OCI-LY1 (cell line): Measurements from ENCODE around the gene ABCB8.
A peak's percentile ranks its signal among the peaks of the same experiment; 100 is the strongest.

ENCODE experiments used
- H2AFZ ChIP-seq: fragments of 200-600 bp; sonication (generic), shearing (Covaris generic); 2 replicates; pipeline ENCODE4 v1.6.0; 2014; ENCODE audit warnings: antibody characterized with exemption, mild to moderate bottlenecking, low read length
- H3F3A ChIP-seq: fragments of 200-600 bp; sonication (generic), shearing (Covaris generic); 2 replicates; pipeline ENCODE4 v1.6.0; 2014; ENCODE audit warnings: mild to moderate bottlenecking, antibody characterized with exemption, low read length, moderate library complexity; ENCODE audit not compliant: insufficient read depth
- H3K27ac ChIP-seq: fragments of 200-600 bp; sonication (generic); 2 replicates; pipeline ENCODE4 v1.5.1; 2014; ENCODE audit warnings: low read length, mixed run types, mild to moderate bottlenecking, low read depth; ENCODE audit not compliant: poor library complexity, severe bottlenecking
- H3K27me3 ChIP-seq: fragments of 200-600 bp; sonication (generic); 2 replicates; pipeline ENCODE4 v1.6.0; 2014; ENCODE audit warnings: antibody characterized with exemption, mild to moderate bottlenecking, low read length, moderate library complexity; ENCODE audit not compliant: insufficient read depth
- H3K36me3 ChIP-seq: fragments of 200-600 bp; sonication (generic); 2 replicates; pipeline ENCODE4 v1.6.1; 2014; ENCODE audit warnings: mild to moderate bottlenecking, antibody characterized with exemption, low read length, moderate library complexity, mixed read lengths; ENCODE audit not compliant: insufficient read depth
- H3K4me1 ChIP-seq: fragments of 200-600 bp; sonication (generic); 2 replicates; pipeline ENCODE4 v1.5.1; 2014; ENCODE audit warnings: mild to moderate bottlenecking, low read length, moderate library complexity; ENCODE audit not compliant: insufficient read depth, severe bottlenecking
- H3K4me2 ChIP-seq: fragments of 200-600 bp; sonication (generic), shearing (Covaris generic); 2 replicates; pipeline ENCODE4 v1.6.1; 2014; ENCODE audit warnings: low read length
- H3K4me3 ChIP-seq: fragments of 200-600 bp; sonication (generic); 2 replicates; pipeline ENCODE4 v1.5.1; 2014; ENCODE audit warnings: low read length, low read depth, mild to moderate bottlenecking, mixed read lengths; ENCODE audit not compliant: poor library complexity, severe bottlenecking
- H3K79me2 ChIP-seq: fragments of 200-600 bp; shearing (Covaris generic); 2 replicates; pipeline ENCODE4 v1.6.1; 2016; ENCODE audit warnings: mixed run types, low read length, mixed read lengths; ENCODE audit not compliant: insufficient read depth
- H3K9ac ChIP-seq: fragments of 200-600 bp; sonication (generic), shearing (Covaris generic); 2 replicates; pipeline ENCODE4 v1.6.1; 2014; ENCODE audit warnings: mild to moderate bottlenecking, low read length, mixed read lengths
- H3K9me2 ChIP-seq: fragments of 200-600 bp; sonication (generic), shearing (Covaris generic); 2 replicates; pipeline ENCODE4 v1.6.1; 2014; ENCODE audit warnings: low read depth, mild to moderate bottlenecking, low read length, mixed read lengths
- H3K9me3 ChIP-seq: fragments of 200-600 bp; shearing (Covaris generic); 2 replicates; pipeline ENCODE4 v1.6.1; 2014; ENCODE audit warnings: low read length, mixed read lengths
- H4K20me1 ChIP-seq: fragments of 200-600 bp; sonication (generic), shearing (Covaris generic); 2 replicates; pipeline ENCODE4 v1.6.0; 2016; ENCODE audit warnings: mild to moderate bottlenecking, low read length; ENCODE audit not compliant: insufficient read depth
- CTCF ChIP-seq: fragments of 200-600 bp; sonication (generic), shearing (Covaris generic); IDR thresholded peaks from 2 replicates; pipeline ENCODE4 v1.5.1; 2017; ENCODE audit warnings: mild to moderate bottlenecking, antibody characterized with exemption, low read length, moderate library complexity, mixed read lengths
- EZH2 ChIP-seq: fragments of 200-600 bp; sonication (generic), shearing (Covaris generic); IDR thresholded peaks from 2 replicates; pipeline ENCODE4 v1.8.0; 2017; ENCODE audit warnings: borderline replicate concordance, mixed run types, mild to moderate bottlenecking, antibody characterized with exemption, low read length, moderate library complexity, mixed read lengths

The ABCB8 gene

GRCh38 chr7:151079199-151079910, 51.1 kb downstream of the ABCB8 start:
- no peaks in the 10 kb centered on the region for H4K20me1 ChIP-seq
- peak overlapping the region; percentile 90 for H3K4me2 ChIP-seq
- no peaks in the 10 kb centered on the region for H3K27me3 ChIP-seq
- no peak overlapping the region for H3K27ac ChIP-seq
- H3K9ac ChIP-seq = peak overlapping the region; percentile 92
- peaks cover 4% of the 10 kb centered on the region; the same call in 1 of the 2 replicates for H3F3A ChIP-seq
- H2AFZ ChIP-seq = no peak overlapping the region
- H3K9me2 ChIP-seq = no peaks in the 10 kb centered on the region
- H3K4me3 ChIP-seq = peak overlapping the region; percentile 82
- H3K36me3 ChIP-seq = peaks cover 34% of the 10 kb centered on the region
- no peaks in the 10 kb centered on the region for H3K79me2 ChIP-seq
- peaks cover 43% of the 10 kb centered on the region for H3K4me1 ChIP-seq
- no peaks in the 10 kb centered on the region for H3K9me3 ChIP-seq
- TF ChIP-seq CTCF (no peak), EZH2 (no peak)

GRCh38 chr7:151080067-151080521, 51.8 kb downstream of the ABCB8 start:
- TF ChIP-seq CTCF = no peak
- no peak for TF ChIP-seq EZH2
- no peaks in the 10 kb centered on the region for H3K9me2 ChIP-seq
- peak overlapping the region; percentile 82 for H3K4me3 ChIP-seq
- peaks cover 45% of the 10 kb centered on the region for H3K4me1 ChIP-seq
- H3K4me2 ChIP-seq = peak overlapping the region; percentile 90
- peaks cover 4% of the 10 kb centered on the region; the same call in 1 of the 2 replicates for H3F3A ChIP-seq
- peak overlapping the region; percentile 29 for H3K27ac ChIP-seq
- H3K9me3 ChIP-seq = no peaks in the 10 kb centered on the region
- no peak overlapping the region for H2AFZ ChIP-seq
- H3K27me3 ChIP-seq = no peaks in the 10 kb centered on the region
- H3K36me3 ChIP-seq = peaks cover 27% of the 10 kb centered on the region
- H3K9ac ChIP-seq = peak overlapping the region; percentile 92
- no peaks in the 10 kb centered on the region for H3K79me2 ChIP-seq
- no peaks in the 10 kb centered on the region for H4K20me1 ChIP-seq

- Histone ChIP-seq H3K27ac (peak within 1 kb of the TSS; percentile 64), H3K4me1 (peaks cover 51% of the 10 kb centered on the region), H3K79me2 (no peaks in the 10 kb centered on the region), H2AFZ (no peak within 1 kb of the TSS), H3K9me3 (no peaks in the 10 kb centered on the region), H3K9me2 (no peaks in the 10 kb centered on the region), H3K9ac (peak within 1 kb of the TSS; percentile 92), H3K4me3 (peak within 1 kb of the TSS; percentile 82), H3K4me2 (peak within 1 kb of the TSS; percentile 90), H3F3A (peaks cover 4% of the 10 kb centered on the region; the same call in 1 of the 2 replicates), H4K20me1 (no peaks in the 10 kb centered on the region), H3K27me3 (0 out of 2 replicates have a peak, but pooled peaks cover 2% of the 10 kb centered on the region), H3K36me3 (peaks cover 21% of the 10 kb centered on the region)
- no peak for TF ChIP-seq CTCF
- no peak for TF ChIP-seq EZH2
Measured at GRCh38 chr7:151080522-151081169, 52.4 kb downstream of the ABCB8 start, which contains the start of gene FASTK. Gene FASTK (minus strand): TSS chr7:151080809. CDS start chr7:151080766, 43 bp downstream.
